HEK293 (cell line): ENCODE measurements around the gene SIRPA.

Source experiments
- CTCF ChIA-PET: fragments of 350-600 bp; formaldehyde crosslinking; extraction: SDS; loops from one replicate; lab custom pipeline; 2021; ENCODE audit warnings: antibody characterized with exemption; lab: Yijun Ruan, JAX
- POLR2A ChIA-PET: fragments of 300-600 bp; formaldehyde crosslinking; extraction: SDS; loops from one replicate; lab custom pipeline; 2020; ENCODE audit warnings: antibody characterized with exemption, inconsistent platforms; lab: Yijun Ruan, JAX
- H3K27ac ChIP-seq: fragments of 200-500 bp; sonication (Bioruptor generic); 2 replicates; pipeline ENCODE4 v1.5.1; 2014; ENCODE audit warnings: low read depth, low read length, control low read depth, inconsistent platforms; ENCODE audit errors: extremely low read depth
- H3K36me3 ChIP-seq, 2 experiments: fragments of 200-500 bp in 1 of 2; sonication (Bioruptor generic) in 1 of 2; 1 replicate in 1 of 2; 2 replicates in 1 of 2; pipeline ENCODE4 v1.5.1; 2014 to 2017; ENCODE audit warnings: inconsistent platforms in 2 of 2, low read length in 2 of 2; ENCODE audit not compliant: control insufficient read depth in 2 of 2, insufficient read depth in 1 of 2
- H3K4me1 ChIP-seq: fragments of 200-500 bp; sonication (Bioruptor generic); 2 replicates; pipeline ENCODE4 v1.5.1; 2014; ENCODE audit warnings: mild to moderate bottlenecking, low read length, inconsistent platforms; ENCODE audit not compliant: control insufficient read depth, insufficient read depth
- H3K4me3 ChIP-seq: 2 replicates; pipeline ENCODE4 v1.5.1; 2011; ENCODE audit warnings: low read depth, mild to moderate bottlenecking, control low read depth, low read length, moderate library complexity
- H3K9me3 ChIP-seq: fragments of 200-500 bp; sonication (Bioruptor generic); 2 replicates; pipeline ENCODE4 v1.5.1; 2014; ENCODE audit warnings: low read depth, low read length, inconsistent platforms; ENCODE audit not compliant: control insufficient read depth, insufficient read depth
- BCL11A ChIP-seq: fragments of 450-650 bp; formaldehyde crosslinking; IDR thresholded peaks from 2 replicates; pipeline ENCODE4 v1.5.1; 2016; ENCODE audit warnings: low read depth, missing biosample characterization, missing genetic modification characterization
- KLF7 ChIP-seq: fragments of 450-650 bp; formaldehyde crosslinking; IDR thresholded peaks from 2 replicates; pipeline ENCODE4 v1.5.1; 2016; ENCODE audit warnings: missing biosample characterization, missing genetic modification characterization, borderline replicate concordance
- SCRT1 ChIP-seq: fragments of 450-650 bp; formaldehyde crosslinking; IDR thresholded peaks from 2 replicates; pipeline ENCODE4 v1.5.1; 2016; ENCODE audit warnings: missing biosample characterization, missing genetic modification characterization, borderline replicate concordance
- SP3 ChIP-seq: fragments of 450-650 bp; formaldehyde crosslinking; IDR thresholded peaks from 2 replicates; pipeline ENCODE4 v1.5.1; 2016; ENCODE audit warnings: missing biosample characterization, missing genetic modification characterization
- ZBTB48 ChIP-seq: fragments of 450-650 bp; formaldehyde crosslinking; IDR thresholded peaks from 2 replicates; pipeline ENCODE4 v1.5.1; 2016; ENCODE audit warnings: missing biosample characterization, missing genetic modification characterization
- ZNF175 ChIP-seq: fragments of 450-650 bp; formaldehyde crosslinking; IDR thresholded peaks from 2 replicates; pipeline ENCODE4 v1.5.1; 2016; ENCODE audit warnings: missing biosample characterization, missing genetic modification characterization
- ZNF221 ChIP-seq: fragments of 450-650 bp; formaldehyde crosslinking; IDR thresholded peaks from 2 replicates; pipeline ENCODE4 v1.5.1; 2017; ENCODE audit warnings: missing biosample characterization, missing genetic modification characterization, borderline replicate concordance
- ZNF24 ChIP-seq: fragments of 450-650 bp; formaldehyde crosslinking; IDR thresholded peaks from 2 replicates; pipeline ENCODE4 v1.5.1; 2016; ENCODE audit warnings: missing biosample characterization, missing genetic modification characterization
- ZNF274 ChIP-seq, 2 experiments: fragments of 200-500 bp in 1 of 2; fragments of 450-650 bp in 1 of 2; sonication (Bioruptor generic) in 1 of 2; formaldehyde crosslinking in 1 of 2; IDR thresholded peaks; 2 replicates each; pipeline versions ENCODE4 v1.5.1 to v1.6.1; 2014 to 2016; ENCODE audit warnings: borderline replicate concordance in 1 of 2, inconsistent platforms in 1 of 2, low read length in 1 of 2, missing biosample characterization in 1 of 2, missing genetic modification characterization in 1 of 2
- ZNF366 ChIP-seq: fragments of 450-650 bp; formaldehyde crosslinking; conservative IDR thresholded peaks from 2 replicates; pipeline ENCODE4 v1.5.1; 2016; ENCODE audit warnings: missing biosample characterization, missing genetic modification characterization
- ZNF423 ChIP-seq: fragments of 450-650 bp; formaldehyde crosslinking; IDR thresholded peaks from 2 replicates; pipeline ENCODE4 v1.5.1; 2016; ENCODE audit warnings: missing biosample characterization, missing genetic modification characterization
- ZNF48 ChIP-seq: fragments of 450-650 bp; formaldehyde crosslinking; IDR thresholded peaks from 2 replicates; pipeline ENCODE4 v1.5.1; 2016; ENCODE audit warnings: missing biosample characterization, missing genetic modification characterization
- ZNF555 ChIP-seq: fragments of 450-650 bp; formaldehyde crosslinking; conservative IDR thresholded peaks from 2 replicates; pipeline ENCODE4 v1.5.1; 2017; ENCODE audit warnings: missing biosample characterization, mild to moderate bottlenecking, missing genetic modification characterization, inconsistent platforms
- ZNF571 ChIP-seq: fragments of 450-650 bp; formaldehyde crosslinking; IDR thresholded peaks from 2 replicates; pipeline ENCODE4 v1.5.0; 2017; ENCODE audit warnings: missing biosample characterization, missing genetic modification characterization
- ZNF621 ChIP-seq: fragments of 450-650 bp; formaldehyde crosslinking; IDR thresholded peaks from 2 replicates; pipeline ENCODE4 v1.5.1; 2017; ENCODE audit warnings: missing biosample characterization, missing genetic modification characterization
- ZNF658 ChIP-seq: fragments of 450-650 bp; formaldehyde crosslinking; IDR thresholded peaks from 2 replicates; pipeline ENCODE4; 2016; ENCODE audit warnings: missing biosample characterization, missing genetic modification characterization
- ZNF837 ChIP-seq: fragments of 450-650 bp; formaldehyde crosslinking; IDR thresholded peaks from 2 replicates; pipeline ENCODE4 v1.5.1; 2016; ENCODE audit warnings: missing biosample characterization, missing genetic modification characterization
- TF ChIP-seq, protein P1 (sequence below): fragments of 450-650 bp; formaldehyde crosslinking; IDR thresholded peaks from 2 replicates; pipeline ENCODE4 v1.5.1; 2016; ENCODE audit warnings: missing biosample characterization, missing genetic modification characterization
- TF ChIP-seq, protein P2 (sequence below): fragments of 450-650 bp; formaldehyde crosslinking; IDR thresholded peaks from 2 replicates; pipeline ENCODE4 v1.5.1; 2016; ENCODE audit warnings: missing biosample characterization, missing genetic modification characterization, borderline replicate concordance
- TF ChIP-seq, protein P3 (sequence below): fragments of 450-650 bp; formaldehyde crosslinking; IDR thresholded peaks from 2 replicates; pipeline ENCODE4 v1.5.1; 2016; ENCODE audit warnings: missing biosample characterization, missing genetic modification characterization
- TF ChIP-seq, protein P4 (sequence below): fragments of 450-650 bp; formaldehyde crosslinking; IDR thresholded peaks from 2 replicates; pipeline ENCODE4 v1.5.1; 2016; ENCODE audit warnings: missing biosample characterization, missing genetic modification characterization
- TF ChIP-seq, protein P5 (sequence below): fragments of 450-650 bp; IDR thresholded peaks from 2 replicates; pipeline ENCODE4 v1.5.1; 2018; ENCODE audit warnings: missing biosample characterization, missing genetic modification characterization

The SIRPA gene

DNA sequence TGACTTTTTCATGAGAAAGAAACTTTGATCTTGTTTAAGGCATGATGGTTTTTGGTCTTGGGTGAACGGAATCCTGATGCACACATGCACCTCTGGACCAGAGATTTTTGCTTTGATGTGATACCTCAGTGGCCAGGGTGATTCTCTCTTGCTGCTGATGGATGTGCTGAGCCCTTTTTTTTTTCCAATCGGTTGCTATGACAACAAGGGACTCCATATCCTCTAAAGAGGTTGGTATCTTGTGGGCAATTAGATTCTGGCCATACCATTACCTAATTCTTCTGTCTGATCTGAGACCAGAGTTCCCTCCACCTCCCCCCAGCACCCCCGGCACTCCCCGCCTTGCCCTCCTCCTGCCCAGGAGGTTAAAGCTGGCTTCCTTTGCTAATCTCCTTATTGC lies 73.8 kb downstream of the SIRPA start (continued):
- TF ChIP-seq KLF7 (tag by site-specific recombination) (no peak), ZBTB48 (tag by site-specific recombination) (no peak)
- TF ChIP-seq, protein P1, sequence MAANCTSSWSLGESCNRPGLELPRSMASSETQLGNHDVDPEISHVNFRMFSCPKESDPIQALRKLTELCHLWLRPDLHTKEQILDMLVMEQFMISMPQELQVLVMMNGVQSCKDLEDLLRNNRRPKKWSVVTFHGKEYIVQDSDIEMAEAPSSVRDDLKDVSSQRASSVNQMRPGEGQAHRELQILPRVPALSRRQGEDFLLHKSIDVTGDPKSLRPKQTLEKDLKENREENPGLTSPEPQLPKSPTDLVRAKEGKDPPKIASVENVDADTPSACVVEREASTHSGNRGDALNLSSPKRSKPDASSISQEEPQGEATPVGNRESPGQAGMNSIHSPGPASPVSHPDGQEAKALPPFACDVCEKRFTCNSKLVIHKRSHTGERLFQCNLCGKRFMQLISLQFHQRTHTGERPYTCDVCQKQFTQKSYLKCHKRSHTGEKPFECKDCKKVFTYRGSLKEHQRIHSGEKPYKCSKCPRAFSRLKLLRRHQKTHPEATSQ (tag by site-specific recombination) = no peak

DNA sequence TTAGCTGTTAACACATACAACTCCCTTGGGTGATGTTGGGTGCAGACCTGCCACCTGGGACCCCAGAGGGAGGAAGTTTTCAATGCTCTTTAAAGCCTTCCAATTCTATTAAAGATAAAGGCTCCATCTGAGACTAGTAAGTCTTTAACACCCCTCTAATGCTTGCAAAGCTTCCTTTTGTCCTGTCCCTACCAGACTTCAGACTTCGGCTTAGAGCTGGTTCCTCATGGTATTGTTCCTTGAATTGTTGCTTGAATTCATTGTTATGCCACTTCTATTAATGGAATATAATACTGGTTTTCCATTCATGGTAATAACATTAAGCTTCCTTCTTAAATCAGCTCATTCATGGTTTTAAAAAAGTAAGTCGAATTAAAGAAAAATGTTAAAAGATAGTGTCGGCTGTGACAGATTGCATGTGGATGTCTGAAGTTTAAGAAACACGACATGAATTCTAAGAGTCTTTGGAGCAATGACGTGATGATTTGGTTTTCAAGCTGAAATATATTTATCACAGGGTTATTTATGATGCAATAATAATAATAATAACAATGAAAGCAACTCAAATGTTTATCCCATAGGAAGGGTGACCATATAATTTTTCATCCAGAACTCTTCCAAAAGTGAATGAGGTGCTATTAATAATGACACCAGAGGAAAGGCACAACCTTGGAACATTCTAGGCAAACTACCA lies 76.8 kb downstream of the SIRPA start:
- Histone ChIP-seq H3K36me3 (no peaks in the 10 kb centered on the region), H3K4me1 (no peaks in the 10 kb centered on the region), H3K27ac (no peak overlapping the region), H3K4me3 (no peak overlapping the region), H3K9me3 (no peaks in the 10 kb centered on the region)
- TF ChIP-seq BCL11A (no peak), ZNF221 (tag by site-specific recombination) (no peak), ZNF621 (tag by site-specific recombination) (no peak), ZNF571 (tag by site-specific recombination) (no peak), SP3 (tag by site-specific recombination) (no peak), ZNF837 (no peak), ZNF555 (tag by site-specific recombination) (no peak), ZNF274 (IDR thresholded peaks at IDR 0.05; ENCODE audit: low read length) (no peak), ZNF274 (tag by site-specific recombination; IDR thresholded peaks at IDR 0.05; ENCODE audit: borderline replicate concordance) (no peak), ZNF48 (tag by site-specific recombination) (no peak), ZNF366 (tag by site-specific recombination) (no peak), SCRT1 (tag by site-specific recombination) (no peak), ZNF175 (tag by site-specific recombination) (no peak), ZNF658 (tag by site-specific recombination) (no peak), ZNF423 (tag by site-specific recombination) (no peak), ZNF24 (tag by site-specific recombination) (no peak)
- TF ChIP-seq, protein P2, sequence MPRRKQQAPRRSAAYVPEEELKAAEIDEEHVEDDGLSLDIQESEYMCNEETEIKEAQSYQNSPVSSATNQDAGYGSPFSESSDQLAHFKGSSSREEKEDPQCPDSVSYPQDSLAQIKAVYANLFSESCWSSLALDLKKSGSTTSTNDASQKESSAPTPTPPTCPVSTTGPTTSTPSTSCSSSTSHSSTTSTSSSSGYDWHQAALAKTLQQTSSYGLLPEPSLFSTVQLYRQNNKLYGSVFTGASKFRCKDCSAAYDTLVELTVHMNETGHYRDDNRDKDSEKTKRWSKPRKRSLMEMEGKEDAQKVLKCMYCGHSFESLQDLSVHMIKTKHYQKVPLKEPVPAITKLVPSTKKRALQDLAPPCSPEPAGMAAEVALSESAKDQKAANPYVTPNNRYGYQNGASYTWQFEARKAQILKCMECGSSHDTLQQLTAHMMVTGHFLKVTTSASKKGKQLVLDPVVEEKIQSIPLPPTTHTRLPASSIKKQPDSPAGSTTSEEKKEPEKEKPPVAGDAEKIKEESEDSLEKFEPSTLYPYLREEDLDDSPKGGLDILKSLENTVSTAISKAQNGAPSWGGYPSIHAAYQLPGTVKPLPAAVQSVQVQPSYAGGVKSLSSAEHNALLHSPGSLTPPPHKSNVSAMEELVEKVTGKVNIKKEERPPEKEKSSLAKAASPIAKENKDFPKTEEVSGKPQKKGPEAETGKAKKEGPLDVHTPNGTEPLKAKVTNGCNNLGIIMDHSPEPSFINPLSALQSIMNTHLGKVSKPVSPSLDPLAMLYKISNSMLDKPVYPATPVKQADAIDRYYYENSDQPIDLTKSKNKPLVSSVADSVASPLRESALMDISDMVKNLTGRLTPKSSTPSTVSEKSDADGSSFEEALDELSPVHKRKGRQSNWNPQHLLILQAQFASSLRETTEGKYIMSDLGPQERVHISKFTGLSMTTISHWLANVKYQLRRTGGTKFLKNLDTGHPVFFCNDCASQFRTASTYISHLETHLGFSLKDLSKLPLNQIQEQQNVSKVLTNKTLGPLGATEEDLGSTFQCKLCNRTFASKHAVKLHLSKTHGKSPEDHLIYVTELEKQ (tag by site-specific recombination) = no peak
- TF ChIP-seq, protein P3, sequence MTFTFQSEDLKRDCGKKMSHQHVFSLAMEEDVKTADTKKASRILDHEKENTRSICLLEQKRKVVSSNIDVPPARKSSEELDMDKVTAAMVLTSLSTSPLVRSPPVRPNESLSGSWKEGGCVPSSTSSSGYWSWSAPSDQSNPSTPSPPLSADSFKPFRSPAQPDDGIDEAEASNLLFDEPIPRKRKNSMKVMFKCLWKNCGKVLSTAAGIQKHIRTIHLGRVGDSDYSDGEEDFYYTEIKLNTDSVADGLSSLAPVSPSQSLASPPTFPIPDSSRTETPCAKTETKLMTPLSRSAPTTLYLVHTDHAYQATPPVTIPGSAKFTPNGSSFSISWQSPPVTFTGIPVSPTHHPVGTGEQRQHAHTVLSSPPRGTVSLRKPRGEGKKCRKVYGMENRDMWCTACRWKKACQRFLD = no peak
- TF ChIP-seq, protein P4, sequence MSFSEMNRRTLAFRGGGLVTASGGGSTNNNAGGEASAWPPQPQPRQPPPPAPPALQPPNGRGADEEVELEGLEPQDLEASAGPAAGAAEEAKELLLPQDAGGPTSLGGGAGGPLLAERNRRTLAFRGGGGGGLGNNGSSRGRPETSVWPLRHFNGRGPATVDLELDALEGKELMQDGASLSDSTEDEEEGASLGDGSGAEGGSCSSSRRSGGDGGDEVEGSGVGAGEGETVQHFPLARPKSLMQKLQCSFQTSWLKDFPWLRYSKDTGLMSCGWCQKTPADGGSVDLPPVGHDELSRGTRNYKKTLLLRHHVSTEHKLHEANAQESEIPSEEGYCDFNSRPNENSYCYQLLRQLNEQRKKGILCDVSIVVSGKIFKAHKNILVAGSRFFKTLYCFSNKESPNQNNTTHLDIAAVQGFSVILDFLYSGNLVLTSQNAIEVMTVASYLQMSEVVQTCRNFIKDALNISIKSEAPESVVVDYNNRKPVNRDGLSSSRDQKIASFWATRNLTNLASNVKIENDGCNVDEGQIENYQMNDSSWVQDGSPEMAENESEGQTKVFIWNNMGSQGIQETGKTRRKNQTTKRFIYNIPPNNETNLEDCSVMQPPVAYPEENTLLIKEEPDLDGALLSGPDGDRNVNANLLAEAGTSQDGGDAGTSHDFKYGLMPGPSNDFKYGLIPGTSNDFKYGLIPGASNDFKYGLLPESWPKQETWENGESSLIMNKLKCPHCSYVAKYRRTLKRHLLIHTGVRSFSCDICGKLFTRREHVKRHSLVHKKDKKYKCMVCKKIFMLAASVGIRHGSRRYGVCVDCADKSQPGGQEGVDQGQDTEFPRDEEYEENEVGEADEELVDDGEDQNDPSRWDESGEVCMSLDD (tag by site-specific recombination) = no peak
- TF ChIP-seq, protein P5, sequence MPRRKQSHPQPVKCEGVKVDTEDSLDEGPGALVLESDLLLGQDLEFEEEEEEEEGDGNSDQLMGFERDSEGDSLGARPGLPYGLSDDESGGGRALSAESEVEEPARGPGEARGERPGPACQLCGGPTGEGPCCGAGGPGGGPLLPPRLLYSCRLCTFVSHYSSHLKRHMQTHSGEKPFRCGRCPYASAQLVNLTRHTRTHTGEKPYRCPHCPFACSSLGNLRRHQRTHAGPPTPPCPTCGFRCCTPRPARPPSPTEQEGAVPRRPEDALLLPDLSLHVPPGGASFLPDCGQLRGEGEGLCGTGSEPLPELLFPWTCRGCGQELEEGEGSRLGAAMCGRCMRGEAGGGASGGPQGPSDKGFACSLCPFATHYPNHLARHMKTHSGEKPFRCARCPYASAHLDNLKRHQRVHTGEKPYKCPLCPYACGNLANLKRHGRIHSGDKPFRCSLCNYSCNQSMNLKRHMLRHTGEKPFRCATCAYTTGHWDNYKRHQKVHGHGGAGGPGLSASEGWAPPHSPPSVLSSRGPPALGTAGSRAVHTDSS (tag by site-specific recombination) = no peak
- POLR2A ChIA-PET = no interaction called here
- CTCF ChIA-PET = interaction anchor here (0.6 to 2.0 kb wide), 7 partner anchors 47 to 643 kb away, joined by 3 to 11 read pairs (median 5); partner anchors contain the start of gene SDCBP2
